CD14-positive monocyte (primary cell): Measurements from ENCODE around the gene PSMB7. TPM values are rescaled to one million over a fixed set of nuclear protein-coding genes. Genes with fewer than 3 reads are reported as not detected.

Source experiments
- DNase-seq, 3 donors: peaks; one replicate each; pipeline ENCODE4 v3.0.0-alpha.2; 2011 to 2022
- H2AFZ ChIP-seq: 2 replicates; pipeline ENCODE4 v1.6.0; 2012; ENCODE audit warnings: mild to moderate bottlenecking, low read depth, low read length, inconsistent platforms; ENCODE audit not compliant: insufficient read depth, poor library complexity, severe bottlenecking
- H3K27ac ChIP-seq, 2 donors: 1 replicate in 1 of 2; 2 replicates in 1 of 2; pipeline ENCODE4 v1.5.1; 2012 to 2013; ENCODE audit warnings: low read length in 2 of 2, control low read depth in 1 of 2, inconsistent platforms in 1 of 2, low read depth in 1 of 2, mild to moderate bottlenecking in 1 of 2
- H3K27me3 ChIP-seq, 2 donors: one replicate each; pipeline versions ENCODE4 v1.6.0 to v1.6.1; 2011 to 2013; ENCODE audit warnings: low read length in 2 of 2; ENCODE audit not compliant: control insufficient read depth in 2 of 2, insufficient read depth in 2 of 2
- H3K36me3 ChIP-seq, 2 donors: replicated peaks in 1 of 2; 1 replicate in 1 of 2; 2 replicates in 1 of 2; pipeline versions ENCODE4 v1.5.1 to v1.6.1; 2012 to 2013; ENCODE audit warnings: low read length in 2 of 2, control low read depth in 1 of 2, inconsistent platforms in 1 of 2, mild to moderate bottlenecking in 1 of 2; ENCODE audit not compliant: insufficient read depth in 2 of 2, control insufficient read depth in 1 of 2
- H3K4me1 ChIP-seq, 2 donors: 1 replicate in 1 of 2; 2 replicates in 1 of 2; pipeline versions ENCODE4 v1.5.1 to v1.6.1; 2012 to 2013; ENCODE audit warnings: low read length in 2 of 2, control low read depth in 1 of 2, inconsistent platforms in 1 of 2, mild to moderate bottlenecking in 1 of 2, moderate library complexity in 1 of 2; ENCODE audit not compliant: insufficient read depth in 2 of 2, control insufficient read depth in 1 of 2
- H3K4me2 ChIP-seq: replicated peaks from 2 replicates; pipeline ENCODE3; 2012; ENCODE audit warnings: low read length, moderate library complexity, mild to moderate bottlenecking; ENCODE audit not compliant: poor library complexity, severe bottlenecking; ENCODE audit errors: extremely low read depth
- H3K4me3 ChIP-seq, 3 experiments: fragments of 200-600 bp in 1 of 3; sonication (generic) in 1 of 3; replicated peaks in 1 of 3; 1 replicate in 2 of 3; 2 replicates in 1 of 3; pipeline ENCODE4 v1.5.1; 2011 to 2013; ENCODE audit warnings: low read length in 3 of 3, mild to moderate bottlenecking in 3 of 3, control low read depth in 2 of 3, low read depth in 2 of 3, inconsistent platforms in 1 of 3, moderate library complexity in 1 of 3
- H3K79me2 ChIP-seq: 2 replicates; pipeline ENCODE4 v1.6.0; 2012; ENCODE audit warnings: mild to moderate bottlenecking, control low read depth, inconsistent platforms, low read length, moderate library complexity; ENCODE audit not compliant: insufficient read depth
- H3K9ac ChIP-seq: 2 replicates; pipeline ENCODE4 v1.6.0; 2017; ENCODE audit warnings: low read length, mild to moderate bottlenecking; ENCODE audit not compliant: insufficient read depth, poor library complexity, severe bottlenecking
- H3K9me3 ChIP-seq, 2 donors: replicated peaks in 1 of 2; 1 replicate in 1 of 2; 2 replicates in 1 of 2; pipeline versions ENCODE4 v1.5.1 to v1.6.1; 2012 to 2013; ENCODE audit warnings: low read length in 2 of 2, control low read depth in 1 of 2; ENCODE audit not compliant: control insufficient read depth in 1 of 2, insufficient read depth in 1 of 2
- H4K20me1 ChIP-seq: 2 replicates; pipeline ENCODE4 v1.6.0; 2012; ENCODE audit warnings: mild to moderate bottlenecking, low read length, control low read depth, moderate library complexity; ENCODE audit not compliant: insufficient read depth
- H3K27ac Mint-ChIP-seq, 7 donors: one replicate each; pipeline ENCODE4 v1.8.0; 2020; ENCODE audit warnings: mild to moderate bottlenecking in 7 of 7, mixed read lengths in 7 of 7, moderate library complexity in 6 of 7, inconsistent platforms in 2 of 7
- H3K27me3 Mint-ChIP-seq, 3 donors: one replicate each; pipeline ENCODE4 v1.8.0; 2021 to 2022; ENCODE audit warnings: low read depth in 3 of 3, mild to moderate bottlenecking in 3 of 3, mixed read lengths in 3 of 3, moderate library complexity in 3 of 3, inconsistent platforms in 1 of 3
- H3K36me3 Mint-ChIP-seq, 2 donors: one replicate each; pipeline ENCODE4 v1.8.0; 2020; ENCODE audit warnings: mixed read lengths in 2 of 2, inconsistent platforms in 1 of 2, mild to moderate bottlenecking in 1 of 2
- H3K4me1 Mint-ChIP-seq: one replicate; pipeline ENCODE4 v1.8.0; 2020; ENCODE audit warnings: mild to moderate bottlenecking, mixed read lengths
- H3K4me3 Mint-ChIP-seq, 2 donors: one replicate each; pipeline ENCODE4 v1.8.0; 2020; ENCODE audit warnings: mild to moderate bottlenecking in 2 of 2, mixed read lengths in 2 of 2, moderate library complexity in 1 of 2
- H3K9me3 Mint-ChIP-seq, 7 donors: one replicate each; pipeline ENCODE4 v1.8.0; 2020 to 2022; ENCODE audit warnings: mixed read lengths in 7 of 7, mild to moderate bottlenecking in 6 of 7, moderate library complexity in 6 of 7, inconsistent platforms in 2 of 7
- WGBS: methylation state at CpG from one replicate; pipeline ENCODE4 v1.1.5; 2013; ENCODE audit warnings: missing lambda C conversion rate; ENCODE audit not compliant: insufficient coverage; 5-methylcytosine and 5-hydroxymethylcytosine counted together
- intact Hi-C, 2 donors: fragments of 100-400 bp; cut with micrococcal nuclease; formaldehyde crosslinking; loops; one replicate each; pipeline versions ENCODE4 v1.15.0 to v1.15.1; 2023
- polyA plus RNA-seq, 3 donors: library from polyadenylated mRNA; depleted of rRNA in 1 of 3; unstranded in 2 of 3; stranded (reverse) in 1 of 3; fragments of 300-500 nt in 2 of 3; fragments of >200 nt in 1 of 3; fragmentation: Illumina TruSeq in 2 of 3; gene quantifications; 1 replicate in 2 of 3; 2 replicates in 1 of 3; pipeline ENCODE4 v1.2.3, GENCODE V29; 2012 to 2021
- TF ChIP-seq, protein P1 (sequence below): fragments of 200-600 bp; IDR thresholded peaks from one replicate; pipeline ENCODE4 v1.8.0; 2022; ENCODE audit warnings: antibody characterized with exemption, mild to moderate bottlenecking

Gene PSMB7
- polyA plus RNA-seq, 3 donors: 129 to 194 (median 191) TPM

- TF ChIP-seq, protein P1, sequence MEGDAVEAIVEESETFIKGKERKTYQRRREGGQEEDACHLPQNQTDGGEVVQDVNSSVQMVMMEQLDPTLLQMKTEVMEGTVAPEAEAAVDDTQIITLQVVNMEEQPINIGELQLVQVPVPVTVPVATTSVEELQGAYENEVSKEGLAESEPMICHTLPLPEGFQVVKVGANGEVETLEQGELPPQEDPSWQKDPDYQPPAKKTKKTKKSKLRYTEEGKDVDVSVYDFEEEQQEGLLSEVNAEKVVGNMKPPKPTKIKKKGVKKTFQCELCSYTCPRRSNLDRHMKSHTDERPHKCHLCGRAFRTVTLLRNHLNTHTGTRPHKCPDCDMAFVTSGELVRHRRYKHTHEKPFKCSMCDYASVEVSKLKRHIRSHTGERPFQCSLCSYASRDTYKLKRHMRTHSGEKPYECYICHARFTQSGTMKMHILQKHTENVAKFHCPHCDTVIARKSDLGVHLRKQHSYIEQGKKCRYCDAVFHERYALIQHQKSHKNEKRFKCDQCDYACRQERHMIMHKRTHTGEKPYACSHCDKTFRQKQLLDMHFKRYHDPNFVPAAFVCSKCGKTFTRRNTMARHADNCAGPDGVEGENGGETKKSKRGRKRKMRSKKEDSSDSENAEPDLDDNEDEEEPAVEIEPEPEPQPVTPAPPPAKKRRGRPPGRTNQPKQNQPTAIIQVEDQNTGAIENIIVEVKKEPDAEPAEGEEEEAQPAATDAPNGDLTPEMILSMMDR: no peak
- peaks cover 8 to 25% (median 11%) of the 10 kb centered on the region in 3 donors for H3K27me3 Mint-ChIP-seq
- H3K4me1 Mint-ChIP-seq: no peaks in the 10 kb centered on the region
- H3K36me3 Mint-ChIP-seq: no peaks in the 10 kb centered on the region
- peaks cover 0 to 4% (median 1%) of the 10 kb centered on the region in 7 donors for H3K9me3 Mint-ChIP-seq
- intact Hi-C loops: no loop called here
- DNase-seq: no peak
- Histone ChIP-seq H3K4me2 (no peak overlapping the region), H3K9ac (no peak overlapping the region), H3K36me3 (no peaks in the 10 kb centered on the region), H3K9me3 (no peaks in the 10 kb centered on the region), H3K27ac (no peak overlapping the region), H2AFZ (no peak overlapping the region), H3K4me3 (no peak overlapping the region), H3K4me1 (no peaks in the 10 kb centered on the region), H3K27me3 (peaks cover 0 to 4% of the 10 kb centered on the region in 2 donors), H3K79me2 (no peaks in the 10 kb centered on the region), H4K20me1 (no peaks in the 10 kb centered on the region)
- H3K27ac Mint-ChIP-seq: no peak overlapping the region
- H3K4me3 Mint-ChIP-seq: no peak overlapping the region
These were observed 21.1 kb upstream of the PSMB7 start for GRCh38 chr9:124436320-124436719.

DNA sequence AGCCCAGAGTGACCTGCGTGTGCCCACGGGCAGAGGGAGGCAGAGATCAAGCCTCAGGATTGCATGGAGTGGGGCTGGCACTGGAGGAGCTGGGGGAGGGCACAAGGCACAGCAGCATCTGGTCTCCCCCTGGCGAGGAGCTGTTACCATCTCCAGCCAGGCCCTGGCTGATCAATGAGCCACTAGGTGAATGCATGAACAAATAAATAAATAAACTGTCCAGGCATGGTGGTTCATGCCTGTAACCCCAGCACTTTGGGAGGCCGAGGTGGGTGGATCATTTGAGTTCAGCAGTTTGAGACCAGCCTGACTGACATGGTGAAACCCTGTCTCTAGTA lies 14.3 kb upstream of the PSMB7 start:
- no peak overlapping the region for H3K27ac ChIP-seq
- WGBS: 83% methylated on average over 4 of the region's 4 CpGs
- H3K27me3 ChIP-seq: no peaks in the 10 kb centered on the region
- peaks cover 0 to 5% (median 4%) of the 10 kb centered on the region in 3 donors for H3K27me3 Mint-ChIP-seq
- intact Hi-C loops: no loop called here
- H3K4me3 Mint-ChIP-seq: no peak overlapping the region
- no peaks in the 10 kb centered on the region for H3K4me1 ChIP-seq
- H3K4me2 ChIP-seq: no peak overlapping the region
- H3K79me2 ChIP-seq: no peaks in the 10 kb centered on the region
- H4K20me1 ChIP-seq: no peaks in the 10 kb centered on the region
- no peaks in the 10 kb centered on the region for H3K9me3 ChIP-seq
- DNase-seq: no peak
- no peak overlapping the region for H3K9ac ChIP-seq
- peak overlapping the region in 2 of 7 donors; percentile 17 to 77 for H3K27ac Mint-ChIP-seq
- no peak overlapping the region for H3K4me3 ChIP-seq
- H2AFZ ChIP-seq: no peak overlapping the region
- H3K36me3 ChIP-seq: no peaks in the 10 kb centered on the region
- TF ChIP-seq, protein P1: no peak
- H3K36me3 Mint-ChIP-seq: no peaks in the 10 kb centered on the region
- peaks cover 3% of the 10 kb centered on the region for H3K4me1 Mint-ChIP-seq
- peaks cover 0 to 1% (median 0%) of the 10 kb centered on the region in 7 donors for H3K9me3 Mint-ChIP-seq
